Body of pancreas (tissue), 4 donors: ENCODE measurements around the gene STK32B.

Experiments used
- CTCF ChIP-seq, 7 experiments: fragments of 450-650 bp in 4 of 7; fragments of 200-600 bp in 3 of 7; sonication (generic) in 3 of 7; IDR thresholded peaks; one replicate each; pipeline ENCODE4 v1.5.1; 2016 to 2019; ENCODE audit warnings: antibody characterized with exemption in 7 of 7
- POLR2A ChIP-seq, 3 donors: fragments of 450-650 bp; IDR thresholded peaks; one replicate each; pipeline ENCODE4 v1.6.1; 2016; ENCODE audit warnings: antibody characterized with exemption in 3 of 3, mild to moderate bottlenecking in 2 of 3

- no peak for TF ChIP-seq CTCF (IDR thresholded peaks at IDR 0.05)
- TF ChIP-seq POLR2A (IDR thresholded peaks at IDR 0.05): no peak
Observed at GRCh38 chr4:5133933-5134594, 82.8 kb downstream of the STK32B start.
